CD14-positive monocyte (primary cell): Measurements from ENCODE around the gene LCOR. TPM values are rescaled to one million over a fixed set of nuclear protein-coding genes. Genes with fewer than 3 reads are reported as not detected.

ENCODE experiments used
- DNase-seq, 3 donors: peaks; one replicate each; pipeline ENCODE4 v3.0.0-alpha.2; 2011 to 2022
- H2AFZ ChIP-seq: 2 replicates; pipeline ENCODE4 v1.6.0; 2012; ENCODE audit warnings: mild to moderate bottlenecking, low read depth, low read length, inconsistent platforms; ENCODE audit not compliant: insufficient read depth, poor library complexity, severe bottlenecking
- H3K27ac ChIP-seq, 2 donors: 1 replicate in 1 of 2; 2 replicates in 1 of 2; pipeline ENCODE4 v1.5.1; 2012 to 2013; ENCODE audit warnings: low read length in 2 of 2, control low read depth in 1 of 2, inconsistent platforms in 1 of 2, low read depth in 1 of 2, mild to moderate bottlenecking in 1 of 2
- H3K27me3 ChIP-seq, 2 donors: one replicate each; pipeline versions ENCODE4 v1.6.0 to v1.6.1; 2011 to 2013; ENCODE audit warnings: low read length in 2 of 2; ENCODE audit not compliant: control insufficient read depth in 2 of 2, insufficient read depth in 2 of 2
- H3K36me3 ChIP-seq, 2 donors: replicated peaks in 1 of 2; 1 replicate in 1 of 2; 2 replicates in 1 of 2; pipeline versions ENCODE4 v1.5.1 to v1.6.1; 2012 to 2013; ENCODE audit warnings: low read length in 2 of 2, control low read depth in 1 of 2, inconsistent platforms in 1 of 2, mild to moderate bottlenecking in 1 of 2; ENCODE audit not compliant: insufficient read depth in 2 of 2, control insufficient read depth in 1 of 2
- H3K4me1 ChIP-seq, 2 donors: 1 replicate in 1 of 2; 2 replicates in 1 of 2; pipeline versions ENCODE4 v1.5.1 to v1.6.1; 2012 to 2013; ENCODE audit warnings: low read length in 2 of 2, control low read depth in 1 of 2, inconsistent platforms in 1 of 2, mild to moderate bottlenecking in 1 of 2, moderate library complexity in 1 of 2; ENCODE audit not compliant: insufficient read depth in 2 of 2, control insufficient read depth in 1 of 2
- H3K4me2 ChIP-seq: replicated peaks from 2 replicates; pipeline ENCODE3; 2012; ENCODE audit warnings: low read length, moderate library complexity, mild to moderate bottlenecking; ENCODE audit not compliant: poor library complexity, severe bottlenecking; ENCODE audit errors: extremely low read depth
- H3K4me3 ChIP-seq, 3 experiments: fragments of 200-600 bp in 1 of 3; sonication (generic) in 1 of 3; replicated peaks in 1 of 3; 1 replicate in 2 of 3; 2 replicates in 1 of 3; pipeline ENCODE4 v1.5.1; 2011 to 2013; ENCODE audit warnings: low read length in 3 of 3, mild to moderate bottlenecking in 3 of 3, control low read depth in 2 of 3, low read depth in 2 of 3, inconsistent platforms in 1 of 3, moderate library complexity in 1 of 3
- H3K79me2 ChIP-seq: 2 replicates; pipeline ENCODE4 v1.6.0; 2012; ENCODE audit warnings: mild to moderate bottlenecking, control low read depth, inconsistent platforms, low read length, moderate library complexity; ENCODE audit not compliant: insufficient read depth
- H3K9ac ChIP-seq: 2 replicates; pipeline ENCODE4 v1.6.0; 2017; ENCODE audit warnings: low read length, mild to moderate bottlenecking; ENCODE audit not compliant: insufficient read depth, poor library complexity, severe bottlenecking
- H3K9me3 ChIP-seq, 2 donors: replicated peaks in 1 of 2; 1 replicate in 1 of 2; 2 replicates in 1 of 2; pipeline versions ENCODE4 v1.5.1 to v1.6.1; 2012 to 2013; ENCODE audit warnings: low read length in 2 of 2, control low read depth in 1 of 2; ENCODE audit not compliant: control insufficient read depth in 1 of 2, insufficient read depth in 1 of 2
- H4K20me1 ChIP-seq: 2 replicates; pipeline ENCODE4 v1.6.0; 2012; ENCODE audit warnings: mild to moderate bottlenecking, low read length, control low read depth, moderate library complexity; ENCODE audit not compliant: insufficient read depth
- H3K27ac Mint-ChIP-seq, 7 donors: one replicate each; pipeline ENCODE4 v1.8.0; 2020; ENCODE audit warnings: mild to moderate bottlenecking in 7 of 7, mixed read lengths in 7 of 7, moderate library complexity in 6 of 7, inconsistent platforms in 2 of 7
- H3K27me3 Mint-ChIP-seq, 3 donors: one replicate each; pipeline ENCODE4 v1.8.0; 2021 to 2022; ENCODE audit warnings: low read depth in 3 of 3, mild to moderate bottlenecking in 3 of 3, mixed read lengths in 3 of 3, moderate library complexity in 3 of 3, inconsistent platforms in 1 of 3
- H3K36me3 Mint-ChIP-seq, 2 donors: one replicate each; pipeline ENCODE4 v1.8.0; 2020; ENCODE audit warnings: mixed read lengths in 2 of 2, inconsistent platforms in 1 of 2, mild to moderate bottlenecking in 1 of 2
- H3K4me1 Mint-ChIP-seq: one replicate; pipeline ENCODE4 v1.8.0; 2020; ENCODE audit warnings: mild to moderate bottlenecking, mixed read lengths
- H3K4me3 Mint-ChIP-seq, 2 donors: one replicate each; pipeline ENCODE4 v1.8.0; 2020; ENCODE audit warnings: mild to moderate bottlenecking in 2 of 2, mixed read lengths in 2 of 2, moderate library complexity in 1 of 2
- H3K9me3 Mint-ChIP-seq, 7 donors: one replicate each; pipeline ENCODE4 v1.8.0; 2020 to 2022; ENCODE audit warnings: mixed read lengths in 7 of 7, mild to moderate bottlenecking in 6 of 7, moderate library complexity in 6 of 7, inconsistent platforms in 2 of 7
- CTCF ChIP-seq: fragments of 200-600 bp; IDR thresholded peaks from one replicate; pipeline ENCODE4 v1.8.0; 2022; ENCODE audit warnings: antibody characterized with exemption, mild to moderate bottlenecking
- WGBS: methylation state at CpG from one replicate; pipeline ENCODE4 v1.1.5; 2013; ENCODE audit warnings: missing lambda C conversion rate; ENCODE audit not compliant: insufficient coverage; 5-methylcytosine and 5-hydroxymethylcytosine counted together
- intact Hi-C, 2 donors: fragments of 100-400 bp; cut with micrococcal nuclease; formaldehyde crosslinking; loops; one replicate each; pipeline versions ENCODE4 v1.15.0 to v1.15.1; 2023
- polyA plus RNA-seq, 3 donors: library from polyadenylated mRNA; depleted of rRNA in 1 of 3; unstranded in 2 of 3; stranded (reverse) in 1 of 3; fragments of 300-500 nt in 2 of 3; fragments of >200 nt in 1 of 3; fragmentation: Illumina TruSeq in 2 of 3; gene quantifications; 1 replicate in 2 of 3; 2 replicates in 1 of 3; pipeline ENCODE4 v1.2.3, GENCODE V29; 2012 to 2021

Gene LCOR
- polyA plus RNA-seq, 3 donors: 5.7 to 11.8 (median 10.0) TPM

DNA sequence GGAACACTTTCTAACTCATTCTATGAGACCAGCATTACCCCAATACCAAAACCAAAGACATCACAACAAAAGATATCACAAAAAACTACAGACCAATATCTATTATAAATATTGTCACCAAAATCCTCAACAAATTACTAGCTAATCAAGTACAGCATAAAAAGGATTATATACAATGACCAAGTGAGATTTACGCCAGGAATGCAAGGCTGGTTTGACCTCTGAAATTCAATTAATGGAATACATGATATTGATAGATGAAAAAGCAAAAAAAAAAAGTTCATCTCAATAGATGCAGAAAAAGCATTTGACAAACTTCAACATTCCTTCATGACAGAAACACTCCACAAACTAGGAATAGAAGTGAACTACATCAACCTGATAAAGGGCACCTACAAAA lies 175.3 kb downstream of the LCOR start:
- Histone ChIP-seq H3K4me1 (no peaks in the 10 kb centered on the region), H3K4me2 (no peak overlapping the region), H3K36me3 (no peaks in the 10 kb centered on the region), H3K9me3 (peaks cover 13 to 20% of the 10 kb centered on the region in 2 donors), H3K9ac (no peak overlapping the region), H3K79me2 (no peaks in the 10 kb centered on the region), H3K27ac (no peak overlapping the region), H4K20me1 (no peaks in the 10 kb centered on the region), H3K4me3 (no peak overlapping the region), H2AFZ (no peak overlapping the region), H3K27me3 (no peaks in the 10 kb centered on the region)
- TF ChIP-seq CTCF: no peak
- Mint-ChIP-seq H3K27me3 (peaks cover 2 to 6% (median 3%) of the 10 kb centered on the region in 3 donors), H3K27ac (no peak overlapping the region), H3K9me3 (peaks cover 13 to 25% (median 22%) of the 10 kb centered on the region in 7 donors), H3K36me3 (no peaks in the 10 kb centered on the region), H3K4me1 (no peaks in the 10 kb centered on the region), H3K4me3 (no peak overlapping the region)
- DNase-seq: no peak
- intact Hi-C loops: no loop called here
- WGBS: no CpG with 5 or more reads among the region's 1 CpG

- Histone ChIP-seq H3K4me1 (no peaks in the 10 kb centered on the region), H3K27ac (no peak overlapping the region), H3K9me3 (peaks cover 13 to 20% of the 10 kb centered on the region in 2 donors), H3K36me3 (no peaks in the 10 kb centered on the region), H3K9ac (no peak overlapping the region), H3K4me2 (no peak overlapping the region), H4K20me1 (no peaks in the 10 kb centered on the region), H3K79me2 (no peaks in the 10 kb centered on the region), H3K27me3 (no peaks in the 10 kb centered on the region), H2AFZ (no peak overlapping the region), H3K4me3 (no peak overlapping the region)
- H3K27ac Mint-ChIP-seq: no peak overlapping the region
- H3K9me3 Mint-ChIP-seq: peaks cover 13 to 24% (median 21%) of the 10 kb centered on the region in 7 donors
- TF ChIP-seq CTCF: no peak
- H3K27me3 Mint-ChIP-seq: peaks cover 0 to 4% (median 2%) of the 10 kb centered on the region in 3 donors
- intact Hi-C loops: no loop called here
- H3K4me3 Mint-ChIP-seq: no peak overlapping the region
- H3K36me3 Mint-ChIP-seq: no peaks in the 10 kb centered on the region
- DNase-seq: no peak
- 94% methylated on average over 2 of the region's 4 CpGs for WGBS
- no peaks in the 10 kb centered on the region for H3K4me1 Mint-ChIP-seq
These were observed 178.7 kb downstream of the LCOR start for GRCh38 chr10:97010695-97011206.
